ENCODE measurements around the gene SESN1.

The SESN1 gene

GRCh38 chr6:109103942-109104341 lies 9.3 kb upstream of the SESN1 start:
- no peak for TF ChIP-seq ZFX (IDR thresholded peaks at IDR 0.05; ENCODE audit: borderline replicate concordance)
- no peak for TF ChIP-seq CTCF (IDR thresholded peaks at IDR 0.05)
- no peak overlapping the region for H3K27ac ChIP-seq

GRCh38 chr6:109102762-109103161 lies 8.1 kb upstream of the SESN1 start:
- no peak overlapping the region for H3K27ac ChIP-seq
- TF ChIP-seq ZFX (IDR thresholded peaks at IDR 0.05; ENCODE audit: borderline replicate concordance) (no peak), CTCF (IDR thresholded peaks at IDR 0.05) (no peak)

GRCh38 chr6:109097661-109098060 lies 3.0 kb upstream of the SESN1 start:
- no peak overlapping the region for H3K27ac ChIP-seq
- TF ChIP-seq ZFX (IDR thresholded peaks at IDR 0.05; ENCODE audit: borderline replicate concordance) = no peak

- peak overlapping the region; percentile 94 for H3K27ac ChIP-seq
- TF ChIP-seq ZFX (IDR thresholded peaks at IDR 0.05; ENCODE audit: borderline replicate concordance) = no peak
- no peak for TF ChIP-seq CTCF (IDR thresholded peaks at IDR 0.05)
These were observed 1.6 kb upstream of the SESN1 start for GRCh38 chr6:109096208-109096607.

- H3K27ac ChIP-seq = peak overlapping the region; percentile 94
- TF ChIP-seq ZFX (IDR thresholded peaks at IDR 0.05; ENCODE audit: borderline replicate concordance) = no peak
- TF ChIP-seq CTCF (IDR thresholded peaks at IDR 0.05) = no peak
These were observed 1.1 kb upstream of the SESN1 start for GRCh38 chr6:109095835-109096084.

- peak within 1 kb of the TSS; percentile 94 for H3K27ac ChIP-seq
- TF ChIP-seq CTCF (IDR thresholded peaks at IDR 0.05) = 0 out of 2 replicates have a peak, but pooled peaks have one; percentile 2
- TF ChIP-seq ZFX (IDR thresholded peaks at IDR 0.05; ENCODE audit: borderline replicate concordance) = no peak
These were observed 589 bp upstream of the SESN1 start, which contains the start of gene CEP57L1 for GRCh38 chr6:109095036-109095834. CEP57L1 (plus strand) TSS chr6:109095507; CDS start chr6:109145222, 49,715 bp downstream.

- TF ChIP-seq CTCF (IDR thresholded peaks at IDR 0.05) = no peak
- no peak for TF ChIP-seq ZFX (IDR thresholded peaks at IDR 0.05; ENCODE audit: borderline replicate concordance)
- peak overlapping the region; percentile 94 for H3K27ac ChIP-seq
These were observed 772 bp downstream of the SESN1 start for GRCh38 chr6:109093732-109094415.
